B cell (primary cell): ENCODE measurements around the gene TMEM116. TPM values are rescaled to one million over a fixed set of nuclear protein-coding genes. Genes with fewer than 3 reads are reported as not detected.

ENCODE experiments used
- ATAC-seq: fragments of 200-7000 bp; cut with Tn5 transposase; one replicate; pipeline ENCODE4 v1.10.0; 2021; ENCODE audit warnings: low read depth, mild to moderate bottlenecking, moderate number of reproducible peaks, moderate library complexity
- CTCF ChIA-PET: fragments of 350-600 bp; sonication (Branson Sonifier 250); formaldehyde crosslinking; loops from one replicate; lab custom pipeline; 2021; ENCODE audit warnings: antibody characterized with exemption, inconsistent platforms; lab: Charles Lee
- POLR2A ChIA-PET: fragments of 350-600 bp; sonication (Branson Sonifier 250); formaldehyde crosslinking; loops from one replicate; lab custom pipeline; 2021; ENCODE audit warnings: antibody characterized with exemption; lab: Charles Lee
- DNase-seq: peaks from one replicate; pipeline ENCODE4 v3.0.0; 2013
- H2AFZ ChIP-seq: 2 replicates; pipeline ENCODE4 v1.6.1; 2012; ENCODE audit warnings: mild to moderate bottlenecking, low read depth, low read length; ENCODE audit not compliant: insufficient read depth, poor library complexity, severe bottlenecking
- H3K27ac ChIP-seq, 2 donors: 1 replicate in 1 of 2; 2 replicates in 1 of 2; pipeline ENCODE4 v1.5.1; 2012 to 2013; ENCODE audit warnings: low read length in 2 of 2, mild to moderate bottlenecking in 2 of 2, moderate library complexity in 1 of 2
- H3K27me3 ChIP-seq, 4 experiments: fragments of 200-600 bp in 1 of 4; sonication (generic) in 1 of 4; replicated peaks in 1 of 4; 1 replicate in 2 of 4; 2 replicates in 2 of 4; pipeline versions ENCODE4 v1.6.1 to v1.7.0; 2013 to 2016; ENCODE audit warnings: low read length in 3 of 4, mild to moderate bottlenecking in 2 of 4, mixed read lengths in 1 of 4, moderate library complexity in 1 of 4; ENCODE audit not compliant: insufficient read depth in 4 of 4, control insufficient read depth in 3 of 4; ENCODE audit errors: control extremely low read depth in 1 of 4
- H3K36me3 ChIP-seq, 2 experiments: replicated peaks in 1 of 2; 1 replicate in 1 of 2; 2 replicates in 1 of 2; pipeline versions ENCODE4 v1.6.1 to v1.7.1; 2013; ENCODE audit warnings: low read length in 1 of 2; ENCODE audit not compliant: insufficient read depth in 2 of 2, control insufficient read depth in 1 of 2; ENCODE audit errors: control extremely low read depth in 1 of 2, extremely low read depth in 1 of 2
- H3K4me1 ChIP-seq, 2 donors: fragments of 200-600 bp in 1 of 2; sonication (generic) in 1 of 2; 1 replicate in 1 of 2; 2 replicates in 1 of 2; pipeline versions ENCODE4 v1.5.1 to v1.6.1; 2013 to 2017; ENCODE audit warnings: low read length in 2 of 2; ENCODE audit not compliant: control insufficient read depth in 2 of 2, insufficient read depth in 2 of 2
- H3K4me2 ChIP-seq: replicated peaks from 2 replicates; pipeline ENCODE3; 2012; ENCODE audit warnings: mild to moderate bottlenecking, low read depth, low read length; ENCODE audit not compliant: poor library complexity, severe bottlenecking
- H3K4me3 ChIP-seq, 5 experiments: fragments of 200-600 bp in 1 of 5; sonication (generic) in 1 of 5; 1 replicate in 3 of 5; 2 replicates in 2 of 5; pipeline versions ENCODE4 v1.5.1 to v1.7.0; 2011 to 2016; ENCODE audit warnings: low read length in 4 of 5, mild to moderate bottlenecking in 4 of 5, low read depth in 2 of 5, control low read depth in 1 of 5, moderate library complexity in 1 of 5; ENCODE audit not compliant: insufficient read depth in 1 of 5; ENCODE audit errors: control extremely low read depth in 1 of 5, extremely low read depth in 1 of 5
- H3K79me2 ChIP-seq: fragments of 200-600 bp; sonication (generic); one replicate; pipeline ENCODE4 v1.6.0; 2016; ENCODE audit warnings: low read length; ENCODE audit not compliant: control insufficient read depth, insufficient read depth
- H3K9ac ChIP-seq: fragments of 200-600 bp; sonication (generic); 2 replicates; pipeline ENCODE4 v1.6.1; 2017; ENCODE audit warnings: mild to moderate bottlenecking, low read length, moderate library complexity
- H3K9me3 ChIP-seq, 3 donors: one replicate each; pipeline versions ENCODE4 v1.6.1 to v1.7.1; 2013; ENCODE audit warnings: low read length in 2 of 3; ENCODE audit not compliant: control insufficient read depth in 2 of 3, insufficient read depth in 1 of 3; ENCODE audit errors: control extremely low read depth in 1 of 3
- H4K20me1 ChIP-seq: 2 replicates; pipeline ENCODE4 v1.6.0; 2012; ENCODE audit warnings: mild to moderate bottlenecking, low read length; ENCODE audit not compliant: insufficient read depth, control insufficient read depth, poor library complexity, severe bottlenecking
- H3K27ac Mint-ChIP-seq: one replicate; pipeline ENCODE4 v1.8.0; 2021; ENCODE audit warnings: mixed read lengths
- H3K27me3 Mint-ChIP-seq: one replicate; pipeline ENCODE4 v1.8.0; 2021; ENCODE audit warnings: mixed read lengths
- H3K4me1 Mint-ChIP-seq: one replicate; pipeline ENCODE4 v1.8.0; 2021; ENCODE audit warnings: mixed read lengths
- H3K4me3 Mint-ChIP-seq: one replicate; pipeline ENCODE4 v1.8.0; 2021; ENCODE audit warnings: mixed read lengths
- H3K9me3 Mint-ChIP-seq: one replicate; pipeline ENCODE4 v1.8.0; 2022; ENCODE audit warnings: mixed read lengths; ENCODE audit not compliant: insufficient read depth
- EZH2 ChIP-seq: IDR thresholded peaks from 2 replicates; pipeline ENCODE4 v1.6.1; 2012; ENCODE audit warnings: borderline replicate concordance, low read depth, mild to moderate bottlenecking, moderate library complexity, low read length; ENCODE audit not compliant: insufficient read depth, poor library complexity, severe bottlenecking
- WGBS: methylation state at CpG from one replicate; pipeline ENCODE4 v1.1.5; 2013; ENCODE audit warnings: missing lambda C conversion rate; ENCODE audit not compliant: insufficient coverage; 5-methylcytosine and 5-hydroxymethylcytosine counted together
- intact Hi-C: fragments of 100-400 bp; cut with micrococcal nuclease; formaldehyde crosslinking; loops from one replicate; pipeline ENCODE4 v1.10.0; 2022
- polyA plus RNA-seq: library from polyadenylated mRNA; depleted of rRNA; stranded (reverse); fragments of >200 nt; gene quantifications from 2 replicates; pipeline ENCODE4 v1.2.3, GENCODE V29; 2012
- total RNA-seq, 2 donors: library from RNA; stranded (reverse); fragments of 120-200 nt in 1 of 2; gene quantifications; 1 replicate in 1 of 2; 2 replicates in 1 of 2; pipeline versions ENCODE4 v1.2.3 to v1.2.4, GENCODE V29; 2013 to 2022
- TF ChIP-seq, protein P1 (sequence below): fragments of 200-600 bp; IDR thresholded peaks from one replicate; pipeline ENCODE4 v1.8.0; 2022; ENCODE audit warnings: antibody characterized with exemption, mild to moderate bottlenecking

Gene TMEM116
- total and polyA plus RNA-seq, 2 donors (not counting 1 experiment from before 2014, with no cell fraction given) = 7.9 to 11.7 TPM

DNA sequence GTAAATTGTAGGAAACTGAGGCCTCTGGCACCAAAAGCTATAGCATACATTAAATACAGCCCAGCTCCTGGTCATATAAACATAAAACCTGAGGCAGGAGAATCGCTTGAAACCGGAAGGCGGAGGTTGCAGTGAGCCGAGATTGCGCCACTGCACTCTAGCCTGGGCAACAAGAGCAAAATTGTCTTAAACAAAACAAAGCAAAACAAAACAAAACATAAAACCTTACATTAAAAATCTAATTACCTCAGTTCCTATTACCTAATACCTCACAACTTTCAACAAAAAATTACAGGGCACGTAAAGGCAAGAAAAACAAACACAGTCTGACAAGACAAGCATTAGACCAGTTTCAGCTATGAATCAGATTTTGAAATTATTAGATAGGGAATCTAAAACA lies 36.7 kb downstream of the TMEM116 start:
- intact Hi-C loops = no loop called here
- Histone ChIP-seq H3K36me3 (no peaks in the 10 kb centered on the region), H3K9me3 (peaks cover 6 to 8% (median 6%) of the 10 kb centered on the region in 3 donors), H4K20me1 (no peaks in the 10 kb centered on the region), H3K4me1 (no peaks in the 10 kb centered on the region), H2AFZ (no peak overlapping the region), H3K27me3 (no peaks in the 10 kb centered on the region), H3K79me2 (peaks cover 1% of the 10 kb centered on the region), H3K27ac (no peak overlapping the region), H3K9ac (no peak overlapping the region), H3K4me2 (no peak overlapping the region), H3K4me3 (no peak overlapping the region)
- ChIA-PET CTCF (no interaction called here), POLR2A (no interaction called here)
- no peak overlapping the region for H3K4me3 Mint-ChIP-seq
- DNase-seq = no peak
- H3K27ac Mint-ChIP-seq = no peak overlapping the region
- H3K4me1 Mint-ChIP-seq = no peaks in the 10 kb centered on the region
- TF ChIP-seq, protein P1, sequence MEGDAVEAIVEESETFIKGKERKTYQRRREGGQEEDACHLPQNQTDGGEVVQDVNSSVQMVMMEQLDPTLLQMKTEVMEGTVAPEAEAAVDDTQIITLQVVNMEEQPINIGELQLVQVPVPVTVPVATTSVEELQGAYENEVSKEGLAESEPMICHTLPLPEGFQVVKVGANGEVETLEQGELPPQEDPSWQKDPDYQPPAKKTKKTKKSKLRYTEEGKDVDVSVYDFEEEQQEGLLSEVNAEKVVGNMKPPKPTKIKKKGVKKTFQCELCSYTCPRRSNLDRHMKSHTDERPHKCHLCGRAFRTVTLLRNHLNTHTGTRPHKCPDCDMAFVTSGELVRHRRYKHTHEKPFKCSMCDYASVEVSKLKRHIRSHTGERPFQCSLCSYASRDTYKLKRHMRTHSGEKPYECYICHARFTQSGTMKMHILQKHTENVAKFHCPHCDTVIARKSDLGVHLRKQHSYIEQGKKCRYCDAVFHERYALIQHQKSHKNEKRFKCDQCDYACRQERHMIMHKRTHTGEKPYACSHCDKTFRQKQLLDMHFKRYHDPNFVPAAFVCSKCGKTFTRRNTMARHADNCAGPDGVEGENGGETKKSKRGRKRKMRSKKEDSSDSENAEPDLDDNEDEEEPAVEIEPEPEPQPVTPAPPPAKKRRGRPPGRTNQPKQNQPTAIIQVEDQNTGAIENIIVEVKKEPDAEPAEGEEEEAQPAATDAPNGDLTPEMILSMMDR = no peak
- no peak for TF ChIP-seq EZH2
- no peaks in the 10 kb centered on the region for H3K27me3 Mint-ChIP-seq
- ATAC-seq = no peak
- WGBS = 90% methylated on average over 2 of the region's 6 CpGs
- H3K9me3 Mint-ChIP-seq = no peaks in the 10 kb centered on the region

DNA sequence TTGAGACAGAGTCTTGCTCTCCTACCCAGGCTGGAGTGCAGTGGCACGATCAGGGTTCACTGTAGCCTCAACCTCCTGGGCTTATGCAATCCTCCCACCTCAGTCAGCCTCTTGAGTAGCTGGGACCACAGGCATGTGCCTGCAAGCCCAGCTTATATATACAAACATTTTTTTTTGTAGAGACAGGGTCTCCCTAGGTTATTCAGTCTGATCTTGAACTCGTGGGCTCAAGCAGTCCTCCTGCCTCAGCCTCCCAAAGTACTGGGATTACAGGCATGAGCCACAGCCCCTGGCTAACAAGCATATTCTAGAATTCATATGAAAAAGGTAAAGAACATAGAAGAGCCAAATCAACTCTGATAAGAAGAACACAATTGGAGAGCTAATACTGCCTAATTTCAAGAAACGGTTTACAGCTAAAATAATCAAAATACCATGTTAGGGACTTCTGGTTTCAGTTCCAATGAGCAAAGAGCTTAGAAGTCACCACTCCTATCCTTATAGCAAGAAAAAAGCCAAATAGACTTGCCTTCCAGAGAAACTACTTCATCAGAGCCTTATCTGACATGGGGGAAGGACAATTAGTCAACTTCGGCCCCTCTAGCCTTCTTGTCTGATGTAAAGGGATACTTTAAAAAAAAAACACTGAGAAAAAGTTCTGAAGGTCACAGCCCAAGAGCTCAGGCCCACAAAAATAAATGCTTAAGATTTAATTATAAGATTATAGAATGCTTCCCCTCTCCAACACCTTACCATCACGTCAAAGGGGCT lies 37.6 kb downstream of the TMEM116 start:
- POLR2A ChIA-PET = no interaction called here
- TF ChIP-seq, protein P1 = no peak
- no peak for TF ChIP-seq EZH2
- Histone ChIP-seq H3K36me3 (no peaks in the 10 kb centered on the region), H4K20me1 (no peaks in the 10 kb centered on the region), H3K27me3 (no peaks in the 10 kb centered on the region), H3K4me3 (no peak overlapping the region), H3K9ac (no peak overlapping the region), H3K4me2 (no peak overlapping the region), H3K79me2 (no peaks in the 10 kb centered on the region), H2AFZ (no peak overlapping the region), H3K9me3 (peaks cover 8 to 11% (median 10%) of the 10 kb centered on the region in 3 donors), H3K4me1 (no peaks in the 10 kb centered on the region), H3K27ac (no peak overlapping the region)
- H3K27ac Mint-ChIP-seq = no peak overlapping the region
- CTCF ChIA-PET = no interaction called here
- ATAC-seq (no peak), DNase-seq (no peak)
- no peaks in the 10 kb centered on the region for H3K4me1 Mint-ChIP-seq
- 100% methylated on average over 1 of the region's 5 CpGs for WGBS
- intact Hi-C loops = no loop called here
- H3K4me3 Mint-ChIP-seq = no peak overlapping the region
- no peaks in the 10 kb centered on the region for H3K27me3 Mint-ChIP-seq
- no peaks in the 10 kb centered on the region for H3K9me3 Mint-ChIP-seq
